Skeletal muscle tissue (tissue), 4 donors: ENCODE results near the gene ZNF648. TPM values are rescaled to one million over a fixed set of nuclear protein-coding genes. Genes with fewer than 3 reads are reported as not detected.
"Not testable (repeated sequence)": the region's sequence is repeated elsewhere in the genome, so short reads cannot be mapped to it uniquely, and the experiment has no call there.

Source experiments
- H3K27ac ChIP-seq: one replicate; pipeline ENCODE4 v1.7.0; 2013; ENCODE audit warnings: mild to moderate bottlenecking, low read depth, low read length, inconsistent platforms
- H3K27me3 ChIP-seq, 3 donors: one replicate each; pipeline ENCODE4 v1.7.0; 2013; ENCODE audit warnings: low read length in 3 of 3; ENCODE audit not compliant: control insufficient read depth in 3 of 3, insufficient read depth in 3 of 3
- H3K36me3 ChIP-seq, 3 donors: one replicate each; pipeline ENCODE4 v1.7.0; 2013; ENCODE audit warnings: low read length in 3 of 3; ENCODE audit not compliant: control insufficient read depth in 3 of 3, insufficient read depth in 3 of 3
- H3K4me1 ChIP-seq, 3 donors: one replicate each; pipeline ENCODE4 v1.7.0; 2013; ENCODE audit warnings: low read length in 3 of 3, mild to moderate bottlenecking in 3 of 3; ENCODE audit not compliant: control insufficient read depth in 3 of 3, insufficient read depth in 3 of 3
- H3K4me3 ChIP-seq, 3 donors: one replicate each; pipeline ENCODE4 v1.7.0; 2013; ENCODE audit warnings: low read length in 3 of 3
- H3K9ac ChIP-seq, 3 donors: one replicate each; pipeline ENCODE4 v1.7.0; 2013; ENCODE audit warnings: low read length in 3 of 3, mild to moderate bottlenecking in 3 of 3, moderate library complexity in 2 of 3, low read depth in 1 of 3
- H3K9me3 ChIP-seq, 3 donors: one replicate each; pipeline ENCODE4 v1.7.0; 2013; ENCODE audit warnings: low read length in 3 of 3; ENCODE audit not compliant: control insufficient read depth in 3 of 3
- total RNA-seq: library from RNA; depleted of rRNA; stranded (reverse); fragments of >200 nt; gene quantifications from one replicate; pipeline ENCODE4 v1.2.3, GENCODE V29; 2014
- donor health status: Osteomylitis.

ZNF648 gene, protein sequence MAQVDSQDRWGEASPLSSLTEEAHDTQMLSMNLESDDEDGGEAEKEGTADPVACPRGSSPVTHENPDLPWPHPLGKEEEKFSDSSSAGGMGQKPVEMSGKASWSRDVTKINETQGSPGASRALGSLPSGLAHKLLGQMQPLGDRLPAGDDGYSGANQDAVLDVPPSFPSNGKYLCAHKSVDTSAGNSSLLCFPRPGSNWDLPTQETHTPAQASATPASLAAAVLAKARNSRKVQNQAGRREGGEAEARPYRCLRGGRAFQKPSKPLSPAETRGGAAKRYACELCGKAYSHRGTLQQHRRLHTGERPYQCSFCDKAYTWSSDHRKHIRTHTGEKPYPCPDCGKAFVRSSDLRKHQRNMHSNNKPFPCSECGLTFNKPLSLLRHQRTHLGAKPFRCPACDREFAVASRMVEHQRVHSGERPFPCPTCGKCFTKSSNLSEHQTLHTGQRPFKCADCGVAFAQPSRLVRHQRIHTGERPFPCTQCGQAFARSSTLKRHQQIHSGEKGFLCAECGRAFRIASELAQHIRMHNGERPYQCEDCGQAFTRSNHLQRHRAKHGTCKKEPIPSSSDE
- under 0.01 TPM for total RNA-seq

GRCh38 chr1:182061594-182061993, at the start of gene ZNF648:
TSS of gene ZNF648 (minus strand) at chr1:182061712. CDS start at chr1:182058010, 3,702 bp downstream.
- Histone ChIP-seq H3K4me1 (no peaks in the 10 kb centered on the region), H3K4me3 (no peak within 1 kb of the TSS), H3K36me3 (no peaks in the 10 kb centered on the region), H3K9me3 (no peaks in the 10 kb centered on the region), H3K27me3 (peaks cover 10 to 21% (median 17%) of the 10 kb centered on the region in 3 donors), H3K27ac (no peak within 1 kb of the TSS), H3K9ac (no peak within 1 kb of the TSS)

- Histone ChIP-seq H3K4me1 (peaks cover 4 to 18% (median 10%) of the 10 kb centered on the region in 3 donors), H3K27me3 (no peaks in the 10 kb centered on the region), H3K27ac (no peak overlapping the region), H3K36me3 (no peaks in the 10 kb centered on the region), H3K4me3 (peak overlapping the region in 1 of 3 donors; percentile 14), H3K9ac (no peak overlapping the region), H3K9me3 (peaks cover 4 to 7% (median 4%) of the 10 kb centered on the region in 3 donors)
Measured at GRCh38 chr1:182110635-182111034, 49.1 kb upstream of the ZNF648 start.

GRCh38 chr1:182109771-182110170, 48.3 kb upstream of the ZNF648 start:
- Histone ChIP-seq H3K4me3 (no peak overlapping the region), H3K9ac (no peak overlapping the region), H3K4me1 (peaks cover 4 to 18% (median 10%) of the 10 kb centered on the region in 3 donors), H3K36me3 (no peaks in the 10 kb centered on the region), H3K27ac (no peak overlapping the region), H3K27me3 (no peaks in the 10 kb centered on the region), H3K9me3 (peaks cover 4 to 7% (median 4%) of the 10 kb centered on the region in 3 donors)

- Histone ChIP-seq H3K27ac (no peak overlapping the region), H3K9ac (no peak overlapping the region), H3K4me1 (peaks cover 2 to 8% (median 2%) of the 10 kb centered on the region in 3 donors), H3K9me3 (peaks cover 4 to 7% (median 4%) of the 10 kb centered on the region in 3 donors), H3K4me3 (no peak overlapping the region), H3K27me3 (no peaks in the 10 kb centered on the region), H3K36me3 (no peaks in the 10 kb centered on the region)
Measured at GRCh38 chr1:182107209-182107608, 45.7 kb upstream of the ZNF648 start.

DNA sequence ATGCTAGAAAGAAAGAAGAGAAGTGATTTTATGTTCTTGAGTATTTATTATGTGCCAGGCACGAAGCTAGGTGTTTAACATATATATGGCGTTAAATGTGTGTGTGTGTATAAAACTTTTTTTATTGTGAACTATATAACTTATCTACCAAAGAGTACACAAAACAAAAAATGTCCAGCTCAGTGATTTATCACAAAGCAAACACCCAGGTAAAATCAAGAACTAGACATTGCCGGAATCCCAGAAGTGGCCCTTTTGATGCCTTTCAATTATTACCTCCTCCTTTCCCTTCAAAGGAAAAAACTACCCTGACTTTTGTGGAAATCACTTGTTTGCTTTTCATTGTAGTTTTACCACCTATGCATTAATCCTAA, 40.5 kb upstream of the ZNF648 start:
- peaks cover 0 to 4% (median 0%) of the 10 kb centered on the region in 3 donors for H3K9me3 ChIP-seq
- no peaks in the 10 kb centered on the region for H3K27me3 ChIP-seq

DNA sequence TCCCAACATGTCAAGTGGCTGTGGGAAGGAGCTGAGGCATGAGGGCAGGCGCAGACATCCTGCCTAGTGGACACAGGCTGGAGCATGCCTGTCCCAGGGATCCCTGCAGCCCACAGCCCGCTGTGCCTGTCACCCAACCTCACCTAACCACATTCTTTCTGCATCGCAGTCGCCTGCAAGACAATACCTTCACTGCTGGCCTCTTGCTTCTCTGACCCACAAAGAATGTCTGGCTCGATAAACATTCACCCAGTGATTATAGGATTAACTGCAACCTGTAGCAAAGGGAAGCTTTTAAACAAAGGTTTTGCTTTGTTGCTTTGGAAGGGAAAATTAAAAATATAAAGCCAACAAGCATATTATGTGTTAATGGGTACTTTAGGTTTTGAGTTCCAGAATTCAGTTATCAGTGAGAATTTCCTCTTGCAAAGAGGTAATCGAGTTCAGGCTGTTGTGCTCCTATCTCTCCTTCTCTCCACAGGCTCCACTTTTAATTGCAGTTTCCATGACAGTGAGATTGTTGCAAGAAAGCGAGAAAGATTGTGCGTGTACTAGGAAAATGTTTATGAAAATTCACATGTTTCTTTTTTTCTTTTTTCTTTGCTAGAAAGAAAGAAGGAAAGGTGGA, 40.0 kb upstream of the ZNF648 start:
- Histone ChIP-seq H3K4me1 (peaks cover 0 to 3% (median 0%) of the 10 kb centered on the region in 3 donors), H3K9me3 (peaks cover 0 to 2% (median 0%) of the 10 kb centered on the region in 3 donors), H3K27me3 (no peaks in the 10 kb centered on the region), H3K27ac (no peak overlapping the region), H3K9ac (no peak overlapping the region), H3K4me3 (no peak overlapping the region), H3K36me3 (no peaks in the 10 kb centered on the region)

More for the DNA sequence above, 40.5 kb upstream of the ZNF648 start:
- Histone ChIP-seq H3K27ac (no peak overlapping the region), H3K36me3 (no peaks in the 10 kb centered on the region), H3K4me1 (peaks cover 0 to 3% (median 0%) of the 10 kb centered on the region in 3 donors), H3K9ac (no peak overlapping the region), H3K4me3 (no peak overlapping the region)

- Histone ChIP-seq H3K9me3 (peaks cover 0 to 2% (median 0%) of the 10 kb centered on the region in 3 donors), H3K4me3 (no peak overlapping the region), H3K27me3 (no peaks in the 10 kb centered on the region), H3K4me1 (peaks cover 0 to 3% (median 0%) of the 10 kb centered on the region in 3 donors), H3K9ac (no peak overlapping the region), H3K36me3 (no peaks in the 10 kb centered on the region), H3K27ac (no peak overlapping the region)
Measured at GRCh38 chr1:182098301-182098700, 36.8 kb upstream of the ZNF648 start.

DNA sequence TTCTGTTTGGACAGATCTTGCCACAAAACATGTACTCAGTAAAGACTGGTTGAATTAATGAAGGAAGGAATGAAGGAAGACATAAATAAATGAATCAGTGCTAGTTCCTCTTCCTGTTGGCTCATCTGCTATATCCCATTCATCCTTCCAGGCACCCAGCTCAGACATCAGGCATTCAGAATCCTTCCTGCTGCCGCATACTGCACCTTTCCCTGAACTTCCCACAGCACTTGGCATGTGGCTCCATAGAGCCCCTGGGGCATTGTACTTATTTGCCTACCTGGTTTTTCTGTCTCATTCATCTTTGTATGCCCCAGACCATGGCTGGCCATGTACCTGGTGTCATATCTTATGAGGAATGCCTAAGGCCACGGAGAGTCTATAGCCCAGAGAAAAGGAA, 34.4 kb upstream of the ZNF648 start:
- H3K9ac ChIP-seq = no peak overlapping the region
- H3K36me3 ChIP-seq = no peaks in the 10 kb centered on the region
- no peaks in the 10 kb centered on the region for H3K4me1 ChIP-seq
- H3K9me3 ChIP-seq = peaks cover 0 to 2% (median 0%) of the 10 kb centered on the region in 3 donors
- H3K27me3 ChIP-seq = no peaks in the 10 kb centered on the region
- H3K4me3 ChIP-seq = no peak overlapping the region
- no peak overlapping the region for H3K27ac ChIP-seq

DNA sequence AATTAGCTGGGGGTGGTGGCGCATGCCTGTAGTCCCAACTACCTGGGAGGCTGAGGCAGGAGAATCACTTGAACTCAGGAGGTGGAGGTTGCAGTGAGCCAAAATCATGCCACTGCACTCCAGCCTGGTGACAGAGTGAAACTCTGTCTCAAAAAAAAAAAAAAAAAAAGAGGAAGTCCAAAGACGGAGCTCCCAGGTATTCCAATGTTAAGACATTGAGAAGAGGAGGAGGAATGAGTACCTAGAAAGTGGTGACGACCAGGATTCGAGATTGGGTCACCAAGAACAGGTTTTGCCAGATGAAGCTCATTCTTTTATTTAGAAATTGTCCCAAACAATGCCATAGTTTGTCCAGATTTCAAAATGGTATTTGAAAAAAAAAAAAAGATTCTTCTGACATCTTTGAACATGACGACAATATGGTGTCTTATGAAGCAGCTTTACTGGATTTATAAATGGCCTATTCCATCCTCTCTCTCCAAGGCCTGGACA, 33.0 kb upstream of the ZNF648 start:
- not testable (repeated sequence) for H3K4me3 ChIP-seq, H3K36me3 ChIP-seq, H3K4me1 ChIP-seq, H3K9me3 ChIP-seq, H3K27me3 ChIP-seq, H3K27ac ChIP-seq, H3K9ac ChIP-seq

GRCh38 chr1:182093781-182094180, 32.3 kb upstream of the ZNF648 start:
- H3K9ac ChIP-seq = no peak overlapping the region
- no peak overlapping the region for H3K4me3 ChIP-seq
- H3K27me3 ChIP-seq = no peaks in the 10 kb centered on the region
- H3K27ac ChIP-seq = no peak overlapping the region
- H3K36me3 ChIP-seq = no peaks in the 10 kb centered on the region
- H3K4me1 ChIP-seq = no peaks in the 10 kb centered on the region
- peaks cover 0 to 2% (median 0%) of the 10 kb centered on the region in 3 donors for H3K9me3 ChIP-seq
